Fibroblast of lung (primary cell): ENCODE measurements around the gene GAD1.
A peak's percentile ranks its signal among the peaks of the same experiment; 100 is the strongest.

Experiments used
- EZH2 ChIP-seq: IDR thresholded peaks from 2 replicates; pipeline ENCODE4 v1.5.1; 2012; ENCODE audit warnings: low read length, control low read depth, mild to moderate bottlenecking; ENCODE audit errors: missing control alignments
- TF ChIP-seq, protein P1 (sequence below), 2 donors: IDR thresholded peaks in 1 of 2; conservative IDR thresholded peaks in 1 of 2; 1 replicate in 1 of 2; 2 replicates in 1 of 2; pipeline ENCODE4 v1.5.1; 2011 to 2012; ENCODE audit warnings: low read length in 2 of 2, control low read depth in 1 of 2, inconsistent platforms in 1 of 2, low read depth in 1 of 2, mild to moderate bottlenecking in 1 of 2

DNA sequence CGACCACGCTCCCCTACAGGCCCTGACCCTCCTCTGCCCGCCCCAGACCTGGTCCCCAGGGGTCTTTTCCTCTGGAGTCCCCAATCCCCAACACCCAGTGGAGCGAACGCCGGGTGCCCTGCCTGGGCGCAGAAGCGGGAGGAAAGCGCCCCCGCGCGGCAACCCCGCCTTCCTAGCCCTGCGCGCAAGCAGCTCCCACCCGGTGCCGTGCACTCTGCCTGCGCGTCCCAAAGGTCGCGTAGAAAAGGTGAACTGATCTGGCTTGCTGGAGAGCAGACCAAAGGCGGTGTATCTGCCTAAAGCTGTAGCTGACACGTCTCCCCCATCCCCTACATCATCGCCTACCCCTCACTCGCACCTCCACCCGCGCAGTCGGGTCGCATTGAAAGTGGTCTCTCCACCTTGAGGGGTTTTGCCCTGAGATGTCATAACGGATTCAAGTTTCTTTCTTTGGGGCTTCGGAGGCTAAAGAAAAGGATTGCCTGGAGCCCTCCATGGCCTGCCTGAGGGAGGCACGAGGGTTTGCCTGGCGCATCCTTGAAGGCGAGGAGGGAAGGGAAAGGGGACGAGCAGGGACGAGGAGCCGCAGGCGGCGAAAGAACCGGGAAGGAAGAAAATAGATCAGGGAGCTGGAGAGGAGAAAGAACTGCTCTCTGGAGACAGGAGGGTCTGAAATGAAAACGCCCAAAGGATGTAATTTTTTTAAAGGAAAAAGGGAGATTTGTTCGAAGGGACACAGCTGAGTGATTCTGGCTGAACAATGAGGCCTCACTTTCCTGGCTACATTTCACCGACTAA is 5.8 kb downstream of the GAD1 start:
- TF ChIP-seq EZH2 = peak; percentile 96
- TF ChIP-seq, protein P1, sequence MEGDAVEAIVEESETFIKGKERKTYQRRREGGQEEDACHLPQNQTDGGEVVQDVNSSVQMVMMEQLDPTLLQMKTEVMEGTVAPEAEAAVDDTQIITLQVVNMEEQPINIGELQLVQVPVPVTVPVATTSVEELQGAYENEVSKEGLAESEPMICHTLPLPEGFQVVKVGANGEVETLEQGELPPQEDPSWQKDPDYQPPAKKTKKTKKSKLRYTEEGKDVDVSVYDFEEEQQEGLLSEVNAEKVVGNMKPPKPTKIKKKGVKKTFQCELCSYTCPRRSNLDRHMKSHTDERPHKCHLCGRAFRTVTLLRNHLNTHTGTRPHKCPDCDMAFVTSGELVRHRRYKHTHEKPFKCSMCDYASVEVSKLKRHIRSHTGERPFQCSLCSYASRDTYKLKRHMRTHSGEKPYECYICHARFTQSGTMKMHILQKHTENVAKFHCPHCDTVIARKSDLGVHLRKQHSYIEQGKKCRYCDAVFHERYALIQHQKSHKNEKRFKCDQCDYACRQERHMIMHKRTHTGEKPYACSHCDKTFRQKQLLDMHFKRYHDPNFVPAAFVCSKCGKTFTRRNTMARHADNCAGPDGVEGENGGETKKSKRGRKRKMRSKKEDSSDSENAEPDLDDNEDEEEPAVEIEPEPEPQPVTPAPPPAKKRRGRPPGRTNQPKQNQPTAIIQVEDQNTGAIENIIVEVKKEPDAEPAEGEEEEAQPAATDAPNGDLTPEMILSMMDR (conservative IDR thresholded peaks at IDR 0.05 in 1 of 2, IDR thresholded peaks at IDR 0.05 in 1 of 2; ENCODE audit: low read depth in 1 of 2, low read length in 2 of 2) = peak; percentile 7 to 10
